ENCODE data around the gene MIS18A.

The MIS18A gene

DNA sequence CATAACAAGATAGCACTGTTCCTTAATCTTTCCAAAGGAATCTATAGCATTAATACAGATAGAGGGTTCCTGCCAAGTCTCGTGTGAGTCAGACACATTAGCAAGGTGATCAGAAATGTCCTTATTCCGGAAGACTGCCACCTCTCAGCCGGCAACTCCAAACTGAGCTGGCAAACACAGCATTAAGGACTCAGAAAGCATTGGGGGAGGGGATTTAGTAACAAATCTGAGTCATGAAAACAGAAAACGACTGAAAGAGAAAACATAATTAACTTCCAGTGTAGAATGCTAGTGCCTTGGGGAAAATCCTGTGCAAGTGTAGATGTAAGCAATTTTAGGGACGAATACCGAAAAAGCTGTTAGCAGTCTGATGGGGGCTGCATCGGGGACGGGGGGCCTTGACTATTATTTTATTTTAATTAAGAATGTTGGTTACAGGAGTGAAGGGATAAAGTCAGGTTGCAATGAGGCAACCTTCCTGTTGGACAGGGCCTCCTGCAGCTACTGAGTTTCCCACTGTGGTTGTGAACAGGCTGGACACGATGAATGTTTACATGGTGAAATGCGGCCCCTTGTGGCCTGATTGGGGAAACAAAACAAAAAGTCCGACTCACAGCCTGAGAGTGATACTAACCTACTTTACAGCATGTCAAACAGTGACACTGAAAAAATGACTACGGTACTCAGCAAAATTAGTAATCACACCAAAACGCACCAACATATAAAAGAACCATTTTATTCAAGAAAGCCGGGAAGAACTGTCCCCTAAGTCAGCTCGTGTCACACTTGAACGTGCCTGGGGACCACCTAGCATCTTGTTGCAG is 20.7 kb downstream of the MIS18A start:
- no peaks in the 10 kb centered on the region for H3K27me3 ChIP-seq
- H4K20me1 ChIP-seq, result no peaks in the 10 kb centered on the region
- TF ChIP-seq Cebpa-rat (IDR thresholded peaks at IDR 0.05), result no peak
- H3K4me3 ChIP-seq, result no peak overlapping the region
- H3K4me1 ChIP-seq, result no peaks in the 10 kb centered on the region
- H3K36me3 ChIP-seq, result no peaks in the 10 kb centered on the region
- no peak overlapping the region for H3K27ac ChIP-seq
- H3K4me2 ChIP-seq, result no peak overlapping the region
- no peaks in the 10 kb centered on the region for H3K9me3 ChIP-seq
- no peak overlapping the region for H3K9ac ChIP-seq

GRCh38 chr21:32256873-32257620 is 21.8 kb downstream of the MIS18A start:
- Histone ChIP-seq H3K4me2 (no peak overlapping the region), H3K36me3 (no peaks in the 10 kb centered on the region), H3K27ac (no peak overlapping the region), H3K4me1 (no peaks in the 10 kb centered on the region), H3K27me3 (no peaks in the 10 kb centered on the region), H3K9ac (no peak overlapping the region), H3K9me3 (no peaks in the 10 kb centered on the region), H3K4me3 (no peak overlapping the region), H4K20me1 (no peaks in the 10 kb centered on the region)
- TF ChIP-seq Cebpa-rat (IDR thresholded peaks at IDR 0.05), result no peak

DNA sequence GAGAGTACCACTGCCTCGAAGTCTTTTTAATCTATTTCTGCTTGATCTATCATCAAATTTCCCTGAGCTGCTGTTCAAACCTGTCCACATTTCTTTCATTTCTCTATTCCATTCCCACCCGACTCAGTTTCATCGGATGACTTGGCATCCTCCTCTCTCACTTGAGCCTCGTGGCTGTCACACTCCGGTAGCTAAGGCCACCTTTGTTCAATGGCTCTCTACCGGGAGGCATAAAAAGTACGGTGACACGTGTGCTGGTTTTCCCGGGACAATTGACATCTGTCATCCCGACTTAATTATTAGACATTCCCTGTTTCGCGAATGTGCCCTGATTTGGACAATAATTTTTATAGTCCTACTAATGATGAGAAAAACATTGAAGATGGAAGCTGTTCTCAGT is 22.6 kb downstream of the MIS18A start:
- Histone ChIP-seq H3K4me3 (no peak overlapping the region), H3K4me2 (no peak overlapping the region), H3K27ac (no peak overlapping the region), H3K36me3 (no peaks in the 10 kb centered on the region), H4K20me1 (no peaks in the 10 kb centered on the region), H3K9me3 (peaks cover 1% of the 10 kb centered on the region; the same call in 1 of the 2 replicates), H3K9ac (no peak overlapping the region), H3K4me1 (no peaks in the 10 kb centered on the region), H3K27me3 (no peaks in the 10 kb centered on the region)
- no peak for TF ChIP-seq Cebpa-rat (IDR thresholded peaks at IDR 0.05)

DNA sequence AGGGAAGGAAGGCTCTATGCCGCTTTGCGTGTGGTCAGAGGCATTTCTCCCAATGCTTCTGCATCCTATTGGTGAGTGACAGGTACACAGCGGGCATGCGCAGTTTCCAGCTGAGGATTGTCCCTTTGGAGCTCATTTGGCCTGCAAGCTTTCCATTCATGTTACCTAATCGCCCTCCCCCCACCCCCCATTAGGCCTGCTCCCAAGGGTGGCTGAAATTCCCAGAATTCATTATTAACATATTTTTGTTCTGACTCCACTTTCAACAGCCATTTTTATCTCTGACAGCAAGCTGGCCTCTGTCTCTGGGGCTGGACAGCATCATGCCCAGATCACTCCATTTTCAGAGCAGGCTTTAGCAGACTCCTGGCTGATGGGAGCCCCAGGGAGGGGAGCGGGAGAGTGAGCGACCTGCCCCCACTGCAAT is 25.6 kb downstream of the MIS18A start:
- no peak for TF ChIP-seq Cebpa-rat (IDR thresholded peaks at IDR 0.05)
- Histone ChIP-seq H3K4me3 (no peak overlapping the region), H3K27ac (no peak overlapping the region), H3K4me1 (no peaks in the 10 kb centered on the region), H3K9ac (no peak overlapping the region), H3K4me2 (no peak overlapping the region), H3K9me3 (peaks cover 9% of the 10 kb centered on the region), H4K20me1 (no peaks in the 10 kb centered on the region), H3K27me3 (no peaks in the 10 kb centered on the region), H3K36me3 (no peaks in the 10 kb centered on the region)

GRCh38 chr21:32252136-32252535 is 26.7 kb downstream of the MIS18A start:
- H3K27ac ChIP-seq, result no peak overlapping the region
- H3K4me2 ChIP-seq, result no peak overlapping the region
- TF ChIP-seq Cebpa-rat (IDR thresholded peaks at IDR 0.05), result no peak
- no peak overlapping the region for H3K9ac ChIP-seq
- no peaks in the 10 kb centered on the region for H3K4me1 ChIP-seq
- H3K36me3 ChIP-seq, result no peaks in the 10 kb centered on the region
- H3K9me3 ChIP-seq, result peaks cover 9% of the 10 kb centered on the region
- no peaks in the 10 kb centered on the region for H4K20me1 ChIP-seq
- no peaks in the 10 kb centered on the region for H3K27me3 ChIP-seq
- no peak overlapping the region for H3K4me3 ChIP-seq

GRCh38 chr21:32249511-32250280 is 29.2 kb downstream of the MIS18A start:
- no peak for TF ChIP-seq Cebpa-rat (IDR thresholded peaks at IDR 0.05)
- Histone ChIP-seq H3K4me1 (no peaks in the 10 kb centered on the region), H3K27me3 (no peaks in the 10 kb centered on the region), H3K27ac (no peak overlapping the region), H4K20me1 (no peaks in the 10 kb centered on the region), H3K4me2 (no peak overlapping the region), H3K36me3 (no peaks in the 10 kb centered on the region), H3K9me3 (peaks cover 9% of the 10 kb centered on the region), H3K9ac (no peak overlapping the region), H3K4me3 (no peak overlapping the region)

GRCh38 chr21:32248571-32249461 is 30.0 kb downstream of the MIS18A start:
- TF ChIP-seq Cebpa-rat (IDR thresholded peaks at IDR 0.05), result no peak

GRCh38 chr21:32246571-32247140 is 32.2 kb downstream of the MIS18A start:
- no peak overlapping the region for H3K27ac ChIP-seq
- no peaks in the 10 kb centered on the region for H3K27me3 ChIP-seq
- H3K9me3 ChIP-seq, result peaks cover 9% of the 10 kb centered on the region
- H4K20me1 ChIP-seq, result no peaks in the 10 kb centered on the region
- H3K4me1 ChIP-seq, result no peaks in the 10 kb centered on the region
- H3K4me2 ChIP-seq, result no peak overlapping the region
- no peak for TF ChIP-seq Cebpa-rat (IDR thresholded peaks at IDR 0.05)
- no peak overlapping the region for H3K9ac ChIP-seq
- H3K4me3 ChIP-seq, result no peak overlapping the region
- H3K36me3 ChIP-seq, result no peaks in the 10 kb centered on the region

More at GRCh38 chr21:32248571-32249461, 30.0 kb downstream of the MIS18A start:
- Histone ChIP-seq H3K9me3 (peaks cover 9% of the 10 kb centered on the region), H3K36me3 (no peaks in the 10 kb centered on the region), H4K20me1 (no peaks in the 10 kb centered on the region), H3K4me3 (no peak overlapping the region), H3K27me3 (no peaks in the 10 kb centered on the region), H3K4me1 (no peaks in the 10 kb centered on the region), H3K4me2 (no peak overlapping the region), H3K9ac (no peak overlapping the region), H3K27ac (no peak overlapping the region)

DNA sequence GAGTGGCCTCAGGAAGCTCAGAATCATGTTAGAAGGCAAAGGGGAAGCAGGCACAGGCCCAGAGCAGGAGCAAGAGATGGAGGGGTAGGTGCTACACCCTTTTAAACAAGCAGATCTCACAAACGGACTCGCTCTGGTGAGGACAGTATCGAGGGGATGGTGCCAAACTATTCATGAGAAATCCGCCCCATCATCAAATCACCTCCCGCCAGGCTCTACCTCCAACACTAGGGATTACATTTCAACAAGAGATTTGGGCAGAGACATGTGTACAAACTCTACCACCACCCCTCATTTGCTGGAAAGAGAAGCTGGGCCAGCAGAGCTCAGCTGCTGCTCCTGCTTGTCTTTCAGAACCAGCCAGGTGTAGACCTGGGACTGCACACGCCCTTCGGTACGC is 32.9 kb downstream of the MIS18A start:
- Histone ChIP-seq H3K9me3 (peaks cover 6% of the 10 kb centered on the region), H3K27ac (no peak overlapping the region), H3K4me2 (no peak overlapping the region), H3K27me3 (no peaks in the 10 kb centered on the region), H4K20me1 (no peaks in the 10 kb centered on the region), H3K4me3 (no peak overlapping the region), H3K9ac (no peak overlapping the region), H3K36me3 (no peaks in the 10 kb centered on the region), H3K4me1 (no peaks in the 10 kb centered on the region)
- TF ChIP-seq Cebpa-rat (IDR thresholded peaks at IDR 0.05), result no peak

All from BLaER1 (cell line).